Iris pigment epithelial cell (primary cell): Measurements from ENCODE around the gene VLDLR.

ENCODE experiments used
- DNase-seq: peaks from one replicate; pipeline ENCODE4 v3.0.0-alpha.2; 2011; ENCODE audit warnings: low read depth

Gene VLDLR

GRCh38 chr9:2622461-2623287 is 1.1 kb downstream of the VLDLR start:
- DNase-seq = peak; percentile 9

DNA sequence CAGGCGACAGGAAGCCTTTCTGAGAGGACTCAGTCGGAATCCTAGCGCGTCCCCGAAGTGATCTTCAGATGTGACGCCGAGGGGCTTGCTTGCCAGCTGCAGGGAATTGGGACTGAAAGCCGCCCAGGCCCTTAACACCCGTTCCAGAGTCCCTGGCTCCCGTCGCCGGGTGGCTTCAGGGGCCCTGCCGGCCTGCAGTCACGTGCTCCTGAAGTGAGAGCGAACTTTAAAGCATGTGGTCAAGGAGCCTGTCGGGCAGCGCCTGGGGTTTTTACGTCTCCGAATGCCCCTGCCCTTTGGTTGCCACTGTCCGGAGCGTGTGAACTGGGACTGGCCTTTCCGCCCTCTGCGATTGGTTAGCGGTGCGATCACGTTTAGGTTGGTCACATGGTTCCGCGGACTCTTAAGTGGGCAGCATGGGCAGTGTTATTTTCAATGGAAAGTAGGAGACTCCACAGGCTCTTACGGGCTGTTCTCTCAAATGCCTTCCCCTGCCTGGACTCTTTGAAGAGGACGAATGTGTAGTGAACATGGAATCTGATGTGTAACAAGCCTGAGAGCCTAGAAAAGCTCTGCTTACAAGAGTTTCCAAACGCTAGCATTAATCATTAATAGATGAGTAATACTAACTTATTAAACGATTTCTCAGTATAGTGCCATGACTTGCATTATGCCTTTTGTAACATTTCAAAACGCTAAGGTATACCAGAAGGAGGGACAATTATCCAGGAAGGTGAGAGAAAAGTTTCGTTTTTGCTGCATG is 1.9 kb downstream of the VLDLR start:
- DNase-seq = peak; percentile 60

GRCh38 chr9:2624051-2624682 is 2.6 kb downstream of the VLDLR start:
- DNase-seq = no peak

DNA sequence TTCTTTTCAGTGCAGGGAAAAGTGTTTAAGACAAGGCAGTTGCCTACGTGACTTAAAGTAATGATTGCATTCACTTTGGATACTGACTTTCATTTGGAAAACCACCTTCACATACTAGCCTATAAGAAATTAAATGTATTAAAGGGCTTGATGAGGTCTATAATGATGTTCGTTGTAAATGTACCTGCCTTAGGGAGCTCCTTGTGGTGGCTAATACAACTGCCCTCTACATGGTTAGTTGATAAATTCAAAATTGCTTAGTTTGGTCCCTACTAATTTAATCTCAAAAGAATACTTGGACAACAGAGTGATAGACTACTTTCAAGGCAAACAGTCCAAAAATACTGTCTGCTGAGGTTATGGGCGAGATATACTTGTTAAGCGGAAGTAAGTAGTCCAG is 3.8 kb downstream of the VLDLR start:
- no peak for DNase-seq

DNA sequence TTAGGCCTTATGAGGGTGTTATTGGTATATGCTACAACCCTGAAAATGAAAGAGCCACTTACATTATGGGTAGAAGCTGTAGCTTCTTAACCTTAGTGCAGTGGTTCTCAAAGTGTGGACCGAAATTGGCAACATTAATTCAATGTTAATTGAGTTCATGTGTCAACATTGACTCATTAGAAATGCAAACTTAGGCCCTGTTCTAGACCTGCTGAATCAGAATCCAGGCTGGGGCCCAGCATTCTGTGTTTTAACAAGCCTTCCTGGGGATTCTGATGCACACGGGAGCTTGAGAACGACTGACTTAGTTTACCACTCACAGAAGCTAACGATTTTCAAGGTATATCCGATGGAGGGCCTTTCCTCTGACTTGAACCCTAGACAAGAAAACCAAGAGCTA is 7.3 kb downstream of the VLDLR start:
- DNase-seq = no peak

GRCh38 chr9:2630158-2630557 is 8.6 kb downstream of the VLDLR start:
- no peak for DNase-seq

DNA sequence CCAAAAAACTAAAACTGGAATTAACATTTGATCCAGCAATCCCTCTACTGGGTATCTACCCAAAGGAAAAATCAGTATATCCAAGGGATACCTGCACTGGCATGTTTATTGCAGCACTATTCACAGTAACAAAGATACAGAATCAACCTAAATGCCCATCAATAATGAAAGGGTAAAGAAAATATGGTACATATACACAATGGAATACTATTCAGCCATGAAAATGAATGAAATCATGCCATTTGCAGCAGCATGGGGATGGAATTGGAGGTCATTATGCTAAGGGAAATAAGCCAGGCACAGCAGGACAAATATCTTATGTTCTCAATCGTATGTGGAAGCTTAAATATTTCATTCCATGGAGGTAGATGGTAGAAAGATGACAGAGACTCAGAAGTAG is 9.7 kb downstream of the VLDLR start:
- no peak for DNase-seq

DNA sequence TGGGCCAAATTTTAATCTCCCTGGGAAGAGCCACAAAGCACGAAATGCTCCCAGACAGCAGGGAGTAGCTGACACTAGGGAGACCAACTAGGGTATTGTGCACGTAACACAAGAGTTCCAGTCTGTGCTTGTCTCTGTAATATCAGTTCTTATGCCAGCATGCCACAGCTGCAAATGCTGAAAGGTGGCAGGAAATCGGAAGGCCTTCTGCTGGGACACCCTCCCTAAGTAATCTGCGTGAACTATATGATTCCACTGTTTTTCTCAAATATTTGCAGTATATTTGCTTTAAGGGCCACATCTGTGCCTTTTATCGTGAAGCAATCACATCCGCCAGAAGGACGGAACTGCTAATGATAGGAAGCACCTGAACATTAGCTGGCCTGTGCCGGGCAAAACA is 12.6 kb downstream of the VLDLR start:
- no peak for DNase-seq

GRCh38 chr9:2634818-2635217 is 13.2 kb downstream of the VLDLR start:
- no peak for DNase-seq

GRCh38 chr9:2635922-2636321 is 14.3 kb downstream of the VLDLR start:
- no peak for DNase-seq

GRCh38 chr9:2637390-2637789 is 15.8 kb downstream of the VLDLR start:
- DNase-seq = no peak

- DNase-seq = peak; percentile 28
Measured at GRCh38 chr9:2638871-2639673, 17.5 kb downstream of the VLDLR start.

DNA sequence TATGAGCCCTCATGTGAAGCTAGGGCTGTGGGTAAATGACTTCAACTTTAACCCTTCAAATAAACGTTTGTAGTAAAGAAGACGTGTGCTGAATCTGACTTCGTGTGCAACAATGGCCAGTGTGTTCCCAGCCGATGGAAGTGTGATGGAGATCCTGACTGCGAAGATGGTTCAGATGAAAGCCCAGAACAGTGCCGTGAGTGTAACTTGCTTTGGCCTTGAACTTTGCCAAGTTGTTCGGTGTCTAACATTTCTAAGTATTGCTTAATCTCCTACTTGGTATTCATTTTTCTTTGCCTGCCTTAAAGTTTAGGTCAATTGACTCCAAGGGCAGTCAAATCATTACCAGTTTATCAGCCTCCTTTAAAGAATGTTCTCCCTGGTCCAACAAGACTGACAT is 18.2 kb downstream of the VLDLR start:
- DNase-seq = peak; percentile 7

DNA sequence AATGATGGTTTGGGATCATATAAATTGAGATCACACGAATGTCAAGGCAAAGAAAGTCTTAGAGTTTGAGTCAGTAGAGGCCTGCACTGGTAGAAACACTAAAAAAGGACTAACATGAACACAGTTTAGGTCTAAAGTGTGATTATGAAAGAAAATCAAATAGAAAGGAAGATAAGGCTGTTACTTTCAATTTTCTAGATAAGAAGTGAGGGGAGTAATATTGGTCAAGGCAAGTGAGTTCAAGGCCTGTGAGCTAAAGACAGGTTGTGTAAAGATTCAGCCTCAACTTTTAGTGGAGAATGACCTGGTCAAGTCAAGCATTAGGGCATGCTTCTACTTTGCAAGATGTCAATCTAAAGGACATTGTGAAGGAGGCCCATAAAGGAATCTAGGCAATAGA is 19.0 kb downstream of the VLDLR start:
- no peak for DNase-seq

GRCh38 chr9:2641033-2641432 is 19.4 kb downstream of the VLDLR start:
- no peak for DNase-seq

GRCh38 chr9:2642068-2642467 is 20.5 kb downstream of the VLDLR start:
- DNase-seq = no peak

- DNase-seq = no peak
Measured at GRCh38 chr9:2645569-2645968, 24.0 kb downstream of the VLDLR start.

DNA sequence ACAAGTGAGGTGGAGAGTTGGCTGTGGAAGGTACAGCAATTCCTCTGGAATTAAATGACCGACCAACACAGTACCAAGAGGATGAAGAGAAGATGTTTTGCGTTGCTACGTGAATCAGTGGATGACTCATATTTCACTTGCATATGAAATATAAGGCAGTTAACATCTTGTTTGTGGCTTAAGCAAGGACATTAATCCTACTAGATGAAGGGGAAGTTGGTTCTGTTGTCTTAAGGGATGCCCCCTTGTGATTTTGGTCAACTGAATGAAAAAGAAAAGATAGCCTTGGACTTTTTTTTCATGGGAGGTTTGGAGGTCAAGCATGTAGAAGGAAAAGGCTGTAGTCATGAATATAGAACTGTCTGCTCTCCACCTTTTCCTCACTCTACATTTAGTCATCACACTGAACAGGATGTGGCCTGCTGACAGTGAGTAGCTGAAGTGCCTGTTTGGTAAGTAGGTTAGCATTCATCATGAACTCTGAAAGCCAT is 33.9 kb downstream of the VLDLR start:
- peak; percentile 94 for DNase-seq

GRCh38 chr9:2657427-2657826 is 35.8 kb downstream of the VLDLR start:
- DNase-seq = no peak

GRCh38 chr9:2662496-2662895 is 40.9 kb downstream of the VLDLR start:
- DNase-seq = no peak

DNA sequence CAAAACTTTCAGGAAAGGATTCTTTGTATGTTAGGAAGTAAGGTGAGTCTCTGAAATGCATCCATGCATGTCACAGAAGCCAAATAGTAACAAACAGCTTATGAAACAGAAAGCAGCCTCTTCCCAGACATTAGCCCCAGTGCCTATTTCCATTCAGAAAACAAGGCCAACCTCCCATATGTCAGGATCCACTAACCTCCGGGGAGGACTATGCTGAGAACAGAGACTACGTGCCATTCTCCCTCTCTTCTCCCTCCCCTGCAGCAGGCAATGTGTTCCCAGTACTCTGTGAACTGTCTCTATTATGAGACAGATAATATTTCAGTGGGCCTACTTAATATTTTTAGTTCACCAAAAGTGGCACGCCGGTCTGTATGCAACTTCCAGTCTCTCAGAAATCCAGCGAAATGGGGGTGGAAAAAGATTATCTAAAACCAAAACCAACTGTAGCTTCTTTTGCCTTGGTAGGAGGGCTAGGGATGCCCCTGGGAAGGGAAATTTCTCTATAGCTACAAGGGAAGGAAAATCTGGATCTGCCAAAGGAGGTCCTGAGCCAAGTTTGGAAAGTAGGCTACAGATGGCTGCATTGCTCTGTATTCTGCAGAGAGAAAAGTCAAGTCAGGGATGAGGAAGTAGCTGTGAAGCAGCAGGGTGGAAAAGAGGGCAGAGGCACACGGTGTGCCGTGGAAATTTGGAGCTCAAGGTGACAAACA is 42.0 kb downstream of the VLDLR start:
- DNase-seq = no peak
